GM18873 (cell line): ENCODE data around the gene TMPRSS7.
"Not testable (repeated sequence)": the region's sequence is repeated elsewhere in the genome, so short reads cannot be mapped to it uniquely, and the experiment has no call there.

Experiments
- ATAC-seq: cut with Tn5 transposase; IDR thresholded peaks from one replicate; pipeline ENCODE4 v1.9.1; 2021; ENCODE audit warnings: mild to moderate bottlenecking, moderate library complexity, moderate number of reproducible peaks; ENCODE audit not compliant: unreplicated experiment, low FRiP score

TMPRSS7 gene

DNA sequence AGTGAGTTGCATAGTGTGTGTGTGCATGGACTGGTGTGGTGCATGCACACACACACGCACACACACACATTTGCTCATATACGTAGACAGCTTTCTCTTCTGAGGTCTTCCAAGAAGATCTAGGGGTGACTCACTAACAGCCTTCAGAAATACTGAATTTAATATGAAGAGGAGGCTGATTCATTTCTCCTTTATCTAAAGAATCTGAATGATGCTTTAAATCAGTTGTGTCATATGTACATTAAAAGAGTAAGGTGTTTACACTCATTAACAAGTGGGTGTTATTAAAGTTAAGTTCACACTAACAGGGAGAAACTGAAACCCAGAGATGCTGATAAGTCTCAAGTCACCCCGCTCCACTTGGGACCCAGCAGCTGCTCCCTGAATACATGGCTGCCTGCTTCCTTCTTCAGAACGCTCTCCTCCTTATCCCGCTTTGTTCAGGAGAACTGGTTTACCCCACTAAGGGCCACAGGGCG lies 22.0 kb downstream of the TMPRSS7 start:
- ATAC-seq = no peak

DNA sequence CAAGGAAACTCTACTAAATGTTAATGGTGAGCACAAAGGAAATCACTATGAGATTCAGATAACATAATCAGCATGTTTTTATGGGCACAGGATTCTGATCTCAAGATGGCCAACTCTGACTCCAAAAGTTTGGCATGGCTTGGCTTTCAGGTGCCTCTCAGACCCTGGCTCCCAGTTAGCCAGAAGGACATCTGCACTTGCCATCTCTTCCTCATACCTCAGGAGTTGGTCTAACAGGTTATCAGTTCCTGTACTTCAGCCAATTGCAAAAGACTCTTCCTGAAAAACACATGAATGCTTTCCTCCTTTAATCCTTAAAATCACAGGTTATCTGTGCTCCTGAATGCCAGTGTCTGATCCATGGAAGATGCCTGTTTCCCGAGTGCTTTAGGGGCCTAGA lies 25.0 kb downstream of the TMPRSS7 start:
- ATAC-seq = no peak

DNA sequence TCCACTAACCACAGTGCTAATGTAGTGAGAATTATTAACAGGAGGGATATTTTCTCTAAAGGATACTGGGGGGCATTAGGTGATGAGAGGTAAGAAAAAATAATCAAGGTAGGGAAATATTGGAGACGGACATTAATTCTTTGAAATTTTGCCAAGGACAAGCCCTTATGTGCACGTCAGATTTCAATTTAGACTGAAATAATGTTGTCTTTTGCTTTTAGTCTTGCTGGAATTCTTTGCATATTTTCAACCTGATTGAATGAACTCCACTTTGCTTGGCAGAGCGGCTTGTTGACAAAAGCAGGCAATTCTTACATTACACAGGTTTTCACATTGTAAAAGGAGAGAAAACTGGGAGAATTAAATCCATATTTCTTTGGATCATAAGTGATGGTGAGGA lies 26.6 kb downstream of the TMPRSS7 start:
- ATAC-seq = no peak

DNA sequence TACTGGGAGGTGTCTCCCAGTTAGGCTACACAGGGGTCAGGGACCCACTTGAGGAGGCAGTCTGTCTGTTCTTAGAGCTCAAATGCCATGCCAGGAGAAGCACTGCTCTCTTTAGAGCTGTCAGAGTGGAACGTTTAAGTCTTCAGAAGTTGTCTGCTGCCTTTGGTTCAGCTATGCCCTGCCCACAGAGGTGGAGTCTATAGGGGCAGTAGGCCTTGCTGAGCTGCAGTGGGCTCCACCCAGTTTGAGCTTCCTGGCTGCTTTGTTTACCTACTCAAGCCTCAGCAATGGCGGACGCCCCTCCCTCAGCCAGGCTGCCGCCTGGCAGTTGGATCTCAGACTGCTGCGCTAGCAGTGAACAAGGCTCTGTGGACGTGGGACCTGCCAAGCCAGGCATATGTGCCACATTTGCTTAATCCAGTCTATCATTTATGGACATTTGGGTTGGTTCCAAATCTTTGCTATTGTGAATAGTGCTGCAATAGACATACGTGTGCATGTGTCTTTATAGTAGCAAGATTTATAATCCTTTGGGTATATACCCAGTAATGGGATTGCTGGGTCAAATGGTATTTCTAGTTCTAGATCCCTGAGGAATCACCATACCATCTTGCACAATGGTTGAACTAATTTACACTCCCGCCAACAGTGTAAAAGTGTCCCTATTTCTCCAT lies 38.0 kb downstream of the TMPRSS7 start:
- ATAC-seq = not testable (repeated sequence)

DNA sequence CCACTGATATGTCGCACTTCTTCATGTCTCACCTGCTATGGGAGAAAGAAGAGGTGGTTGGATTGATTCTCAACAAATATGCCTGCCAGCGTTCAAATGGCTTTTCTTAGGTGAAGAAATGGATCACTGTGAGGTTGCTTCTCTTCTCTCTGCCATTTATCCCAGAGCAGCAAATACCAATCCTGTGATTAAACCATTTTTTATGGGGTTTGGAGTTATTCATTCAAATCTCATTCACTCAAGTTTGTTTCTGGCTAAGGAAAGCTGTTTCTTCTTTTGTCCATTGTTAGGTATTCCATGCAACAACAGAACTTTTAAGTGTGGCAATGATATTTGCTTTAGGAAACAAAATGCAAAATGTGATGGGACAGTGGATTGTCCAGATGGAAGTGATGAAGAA lies 39.5 kb downstream of the TMPRSS7 start:
- no peak for ATAC-seq

DNA sequence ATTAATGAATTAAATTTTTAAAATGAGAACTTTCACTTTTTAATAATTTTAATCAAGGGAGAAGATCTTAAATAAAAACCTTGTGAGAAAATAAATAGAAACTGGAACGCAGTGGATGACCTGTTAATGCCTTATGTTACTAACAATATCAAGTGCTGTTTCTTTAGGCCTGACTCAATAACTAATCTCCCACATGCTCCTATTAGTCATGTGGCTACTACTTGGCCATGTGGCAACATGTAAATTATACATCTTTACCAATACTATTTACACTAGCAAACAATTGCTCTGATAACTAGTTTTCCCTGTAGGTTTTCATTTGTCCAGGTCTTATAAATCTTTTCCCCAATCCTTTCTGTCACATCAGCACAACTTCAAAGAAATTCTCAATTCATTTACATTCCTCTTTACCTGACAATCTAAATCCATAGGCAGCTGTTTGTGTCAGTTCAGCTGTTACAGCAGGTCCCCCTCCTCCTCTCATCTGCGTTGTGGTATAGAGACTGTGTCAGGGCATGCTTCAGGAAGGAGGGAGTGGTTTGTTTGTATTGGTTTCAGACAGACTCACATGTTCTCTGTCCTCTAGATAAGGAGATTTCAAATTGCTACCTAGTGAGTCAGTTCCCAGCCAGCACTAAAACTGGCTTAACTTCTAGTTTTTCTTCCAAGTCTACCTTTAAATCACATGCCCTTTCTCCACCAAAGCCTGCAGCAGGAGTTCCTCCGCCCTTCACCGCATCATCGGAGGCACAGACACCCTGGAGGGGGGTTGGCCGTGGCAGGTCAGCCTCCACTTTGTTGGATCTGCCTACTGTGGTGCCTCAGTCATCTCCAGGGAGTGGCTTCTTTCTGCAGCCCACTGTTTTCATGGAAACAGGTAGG lies 40.3 kb downstream of the TMPRSS7 start:
- ATAC-seq = no peak

DNA sequence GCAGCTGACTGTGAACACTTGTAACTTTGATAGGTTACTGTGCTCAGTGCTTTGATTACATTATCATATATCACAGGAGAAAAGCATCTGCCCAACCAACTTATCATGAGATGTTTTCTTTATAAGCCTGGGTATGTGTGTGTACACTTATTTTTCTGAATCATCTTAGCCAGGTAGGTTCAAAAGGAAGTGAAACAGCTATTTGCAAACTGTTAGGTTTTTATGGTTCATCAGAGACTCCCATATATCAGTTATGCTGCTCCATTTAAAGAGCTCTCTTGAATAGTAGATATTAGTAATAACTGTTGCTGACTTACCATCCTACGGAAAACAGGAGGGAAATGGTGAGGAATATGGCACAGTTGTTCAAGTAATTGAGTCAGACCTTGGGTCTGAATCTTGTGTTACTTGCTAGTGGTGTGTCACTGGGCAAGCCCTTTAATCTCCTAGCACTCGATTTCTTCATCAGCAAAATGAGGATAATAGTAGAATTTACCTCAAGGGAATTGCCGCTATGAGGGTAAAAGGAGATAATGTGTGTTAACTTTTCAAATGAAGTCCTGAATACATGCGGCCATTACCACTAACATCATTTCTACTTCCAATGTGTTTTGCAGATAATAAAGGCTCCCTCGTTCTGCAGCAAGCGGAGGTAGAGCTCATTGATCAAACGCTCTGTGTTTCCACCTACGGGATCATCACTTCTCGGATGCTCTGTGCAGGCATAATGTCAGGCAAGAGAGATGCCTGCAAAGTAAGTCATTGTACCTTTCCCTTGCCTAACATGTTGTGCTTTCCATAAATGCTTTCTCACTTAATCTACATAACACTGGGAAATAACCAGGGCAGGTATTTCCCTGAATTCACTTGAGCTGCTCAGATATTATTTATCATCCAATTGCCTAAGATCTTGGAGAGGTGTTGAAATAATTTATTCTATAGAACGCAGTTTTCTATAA lies 43.9 kb downstream of the TMPRSS7 start:
- no peak for ATAC-seq

DNA sequence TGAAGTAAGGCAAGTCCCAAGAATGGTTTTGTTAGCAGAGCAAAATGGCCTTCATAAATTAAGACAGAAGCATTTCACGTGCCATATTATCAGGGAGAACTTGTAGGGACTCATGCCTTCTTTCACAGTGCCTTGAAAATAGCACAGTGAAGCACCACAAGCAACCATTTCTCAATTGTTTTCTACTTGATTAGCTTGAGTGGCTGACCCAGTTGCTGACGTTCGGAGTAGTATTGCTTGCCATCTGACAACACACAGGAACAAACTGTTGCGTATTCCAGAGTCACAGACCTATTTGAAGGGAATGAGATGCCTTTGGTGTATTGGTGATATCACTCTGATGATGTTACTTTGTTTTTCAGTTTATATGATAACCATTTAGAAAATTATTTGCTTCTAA lies 48.7 kb downstream of the TMPRSS7 start:
- ATAC-seq = no peak

DNA sequence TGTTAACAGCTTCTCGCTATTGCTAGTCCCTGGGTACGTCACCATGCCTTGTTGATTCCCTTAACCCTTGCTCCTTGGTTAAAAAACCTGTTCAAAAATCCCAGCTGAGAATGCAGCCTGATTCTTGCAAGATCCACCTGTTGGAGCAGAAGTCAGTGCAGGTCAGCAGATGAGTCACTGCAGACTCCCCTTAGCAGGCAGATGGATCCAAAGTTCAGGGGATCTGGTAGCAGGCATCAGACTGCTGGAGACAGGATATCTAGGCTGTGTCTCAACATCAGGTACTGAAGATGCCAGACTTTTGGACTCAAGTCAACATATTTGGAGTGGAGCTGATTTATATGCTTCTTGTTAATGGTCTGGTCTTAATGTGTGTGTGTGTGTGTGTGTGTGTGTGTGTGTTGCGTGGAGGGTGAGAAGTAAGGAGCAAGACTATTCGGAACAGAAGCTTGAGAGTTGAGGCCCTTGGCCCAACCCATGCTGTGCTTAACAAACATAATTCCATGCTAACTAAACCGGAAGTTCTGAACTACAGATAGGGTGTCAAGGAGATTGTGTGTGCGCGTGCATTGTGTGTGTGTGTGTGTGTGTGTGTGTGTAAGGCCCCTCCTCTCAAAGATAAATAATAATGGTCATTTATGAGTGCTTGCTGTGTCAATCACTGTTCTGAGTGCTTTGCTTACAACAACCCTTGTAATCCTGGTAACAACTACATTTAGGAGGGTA lies 50.6 kb downstream of the TMPRSS7 start:
- no peak for ATAC-seq

DNA sequence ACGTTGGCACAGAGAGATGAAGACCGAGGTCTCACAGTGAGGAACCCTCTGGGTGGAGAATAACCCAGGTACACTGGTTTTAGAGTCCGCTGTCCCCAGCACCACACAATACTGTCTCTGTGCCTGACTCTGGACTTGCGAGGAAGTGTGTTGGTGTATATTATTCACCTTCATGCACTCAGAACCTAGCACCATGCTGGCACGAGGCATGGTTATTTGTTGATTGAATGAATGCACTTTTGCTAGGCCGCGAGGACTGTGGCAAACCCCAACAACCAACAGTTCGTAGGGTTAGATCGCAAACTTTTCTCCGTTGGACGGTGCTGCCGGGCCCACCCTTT lies 51.2 kb downstream of the TMPRSS7 start:
- no peak for ATAC-seq

DNA sequence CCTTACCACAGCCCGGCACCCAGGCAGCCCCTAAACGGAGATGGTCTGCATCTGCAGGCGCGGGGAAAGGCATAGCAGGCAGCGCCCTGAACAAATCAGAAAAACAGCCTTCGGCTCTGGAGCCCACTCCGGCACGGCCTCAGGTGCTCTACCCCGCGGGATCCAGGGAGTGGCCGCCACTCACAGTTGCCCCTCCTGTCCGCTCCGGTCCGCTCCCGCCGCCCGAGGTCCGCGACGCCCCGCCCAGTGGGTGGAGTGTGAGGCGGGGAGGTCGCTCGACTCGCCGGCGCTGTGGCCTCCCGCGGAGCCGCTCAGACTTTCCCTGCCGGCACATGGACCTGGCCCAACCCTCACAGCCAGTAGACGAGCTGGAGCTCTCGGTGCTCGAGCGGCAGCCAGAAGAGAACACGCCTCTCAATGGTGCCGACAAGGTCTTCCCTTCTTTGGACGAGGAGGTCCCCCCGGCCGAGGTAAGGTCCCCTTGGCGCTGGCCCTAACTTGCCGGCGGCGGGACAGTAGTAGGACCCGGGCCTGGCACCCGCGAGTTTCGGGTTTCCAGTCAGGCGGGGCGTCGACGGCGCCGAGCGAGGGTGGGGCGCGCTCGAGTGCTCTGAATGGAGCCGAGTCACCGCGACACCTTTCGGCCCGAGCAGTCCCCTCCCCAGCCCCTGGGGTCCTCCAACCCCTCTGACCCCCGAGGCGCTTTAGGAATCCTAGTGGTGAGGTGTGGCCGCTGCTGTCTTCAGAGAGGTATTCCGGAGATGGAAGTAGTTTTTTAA lies 51.7 kb downstream of the TMPRSS7 start, which contains the start of gene C3orf52:
Gene C3orf52, plus strand, starts transcription at position 314 of the 779 bp plus-strand sequence. Its CDS starts 19 bp downstream, at position 333.
- peak; percentile 76 for ATAC-seq

DNA sequence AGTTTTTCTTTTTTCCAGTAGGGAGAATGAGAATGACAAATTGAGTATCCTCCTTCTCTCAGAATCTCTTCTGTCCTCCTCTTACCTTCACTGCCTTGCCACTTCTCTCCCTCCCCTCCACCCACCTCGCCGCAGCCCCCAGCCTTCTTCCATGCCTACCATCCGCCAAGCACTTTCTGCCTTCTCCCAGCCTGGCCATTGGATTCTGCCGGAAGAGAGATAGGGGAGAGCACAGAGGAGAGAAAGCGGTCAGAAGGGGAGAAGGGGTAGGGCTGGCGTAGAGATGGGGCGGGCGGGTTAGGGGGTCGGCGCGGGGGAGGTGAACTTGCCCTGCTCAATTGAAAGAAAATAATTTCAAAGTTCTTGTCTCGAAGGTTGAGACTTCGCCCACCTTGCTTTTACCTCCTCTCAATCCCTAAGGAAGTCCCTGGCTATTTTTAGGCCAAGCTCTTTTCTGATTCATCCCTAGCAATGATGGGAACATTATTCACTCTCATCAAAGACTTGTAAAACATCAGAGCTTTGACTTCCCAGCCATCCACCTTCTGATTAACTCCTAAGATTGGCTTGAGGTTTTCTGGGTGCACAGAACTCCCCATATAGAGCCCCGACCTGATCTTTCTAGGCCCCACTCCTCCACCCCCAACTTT lies 52.5 kb downstream of the TMPRSS7 start:
- no peak for ATAC-seq

DNA sequence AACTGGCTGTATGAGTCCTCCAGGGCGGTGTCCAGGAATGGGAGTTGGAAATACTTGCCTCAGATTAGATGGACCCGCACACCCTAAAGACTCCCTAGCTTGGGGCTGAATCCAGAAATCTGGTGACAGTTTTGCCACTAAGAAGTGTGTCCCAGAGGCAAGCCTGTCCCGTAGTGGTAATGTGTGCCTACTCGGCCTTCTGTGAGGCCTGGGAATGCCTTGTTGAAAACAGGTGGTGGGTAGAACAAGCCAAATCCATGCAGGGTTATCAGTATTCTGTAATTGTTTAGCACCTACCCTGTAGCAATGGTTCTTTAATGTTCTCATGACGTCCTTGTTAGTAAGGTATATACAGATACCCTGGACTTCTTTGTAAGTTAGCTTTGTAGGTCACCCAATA lies 53.2 kb downstream of the TMPRSS7 start:
- no peak for ATAC-seq

DNA sequence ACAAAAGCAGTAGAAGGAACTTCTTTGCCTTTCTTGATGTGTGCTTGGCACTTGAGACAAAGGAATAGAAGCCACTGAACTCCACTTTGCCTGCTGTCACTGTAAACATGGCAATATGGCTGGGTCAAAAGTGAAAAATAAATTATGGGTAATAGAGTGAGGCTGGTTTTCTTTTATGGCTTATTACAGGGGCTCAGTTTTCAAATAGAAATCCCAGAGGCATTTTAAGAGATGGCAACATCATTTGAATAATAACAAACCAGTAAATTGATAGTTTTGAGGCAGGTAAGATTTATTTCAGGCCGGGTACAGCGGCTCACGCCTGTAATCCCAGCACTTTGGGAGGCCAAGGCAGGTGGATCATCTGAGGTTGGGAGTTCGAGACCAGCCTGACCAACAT lies 54.4 kb downstream of the TMPRSS7 start:
- no peak for ATAC-seq

DNA sequence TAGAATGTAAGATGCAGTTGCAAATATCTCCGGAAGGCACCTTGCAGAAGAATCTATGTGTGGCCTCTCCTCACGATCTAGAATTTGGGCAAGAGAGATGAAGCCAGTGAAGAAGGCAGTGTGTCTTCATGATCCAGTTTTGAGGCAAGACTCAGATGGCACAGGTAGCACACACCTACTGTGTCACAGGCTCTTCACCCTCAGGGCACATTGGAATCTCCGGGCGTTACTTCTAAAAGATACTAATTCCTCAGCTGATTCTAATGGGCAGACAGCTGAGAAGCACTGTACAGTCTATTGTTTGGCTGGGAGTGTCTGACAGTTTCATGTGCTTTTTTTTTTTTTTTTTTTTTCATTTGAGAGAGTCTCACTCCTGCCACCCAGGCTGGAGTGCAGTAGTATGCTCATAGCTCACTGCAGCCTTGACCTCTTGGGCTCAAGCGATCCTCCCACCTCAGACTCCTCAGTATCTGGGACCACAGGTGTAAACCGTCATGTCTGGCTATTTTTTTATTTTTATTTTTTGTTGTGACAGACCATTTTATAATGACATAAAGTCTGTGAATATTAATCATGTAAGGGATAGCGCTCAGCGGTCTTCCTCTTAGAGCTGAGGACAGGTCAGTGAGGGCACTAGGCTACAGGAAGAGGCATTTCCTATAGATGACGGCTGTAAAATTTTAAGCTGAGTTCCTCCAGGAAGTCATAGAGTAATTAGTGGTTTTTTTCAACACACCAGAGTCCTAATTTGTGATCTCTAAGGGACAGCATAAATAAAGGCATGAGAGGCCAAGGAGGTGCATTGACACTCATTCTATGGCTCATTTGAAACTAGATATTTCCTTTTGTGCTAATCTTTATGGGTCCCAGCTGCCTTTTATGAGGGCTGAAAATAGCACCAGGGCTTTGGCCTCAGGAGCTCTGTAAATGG lies 55.7 kb downstream of the TMPRSS7 start:
- ATAC-seq = no peak

DNA sequence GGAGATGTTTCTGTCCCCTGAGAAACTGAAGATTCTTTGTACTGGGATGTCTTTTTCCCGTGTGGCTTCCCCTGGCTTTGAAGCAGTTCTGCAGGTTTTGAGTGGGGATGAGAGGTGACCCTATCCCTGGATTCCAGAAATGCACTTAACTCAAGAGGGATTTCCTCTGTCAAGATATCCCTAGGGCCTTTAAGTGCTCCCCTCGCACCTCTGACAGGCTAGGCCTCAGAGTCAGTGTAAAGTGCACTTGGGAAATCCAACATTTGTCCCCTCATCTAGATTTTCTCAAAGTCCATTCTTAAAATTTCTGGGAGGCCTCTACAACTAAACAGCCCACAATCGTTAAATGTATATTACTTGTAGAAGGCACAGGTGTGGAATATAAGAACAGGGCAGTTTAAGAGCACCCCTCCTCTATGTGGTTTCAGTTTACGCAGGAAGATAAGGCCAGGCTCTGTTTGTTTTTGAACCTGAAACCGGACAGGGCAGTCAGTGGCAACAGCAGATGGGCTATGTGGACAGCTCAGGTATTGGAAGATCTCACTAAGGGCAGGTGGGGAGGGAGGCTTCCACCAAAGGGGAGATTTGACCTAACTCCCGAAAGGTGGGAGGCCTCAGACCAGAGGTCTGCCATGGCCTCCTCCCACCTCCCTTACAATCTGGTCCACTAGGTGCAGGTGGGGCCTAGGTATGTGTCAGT lies 56.5 kb downstream of the TMPRSS7 start:
- ATAC-seq = no peak
